Progenitor cell of endocrine pancreas (in vitro differentiated cells): ENCODE data around the gene STX1B. TPM values are rescaled to one million over a fixed set of nuclear protein-coding genes. Genes with fewer than 3 reads are reported as not detected.

Source experiments
- DNase-seq: peaks from one replicate; pipeline ENCODE4 v3.0.0; 2021; ENCODE audit warnings: low spot score; ENCODE audit not compliant: unreplicated experiment
- H3K27ac Mint-ChIP-seq: 2 replicates; pipeline ENCODE4 v1.8.0; 2021; ENCODE audit warnings: mild to moderate bottlenecking, moderate library complexity, mixed read lengths
- H3K27me3 Mint-ChIP-seq: 2 replicates; pipeline ENCODE4 v1.8.0; 2021; ENCODE audit warnings: mixed read lengths
- H3K36me3 Mint-ChIP-seq: 2 replicates; pipeline ENCODE4 v1.8.0; 2022; ENCODE audit warnings: mixed read lengths; ENCODE audit not compliant: insufficient read depth
- H3K4me1 Mint-ChIP-seq: 2 replicates; pipeline ENCODE4 v1.8.0; 2021; ENCODE audit warnings: low read depth, mixed read lengths
- H3K4me3 Mint-ChIP-seq: 2 replicates; pipeline ENCODE4 v1.8.0; 2021; ENCODE audit warnings: low read depth, mild to moderate bottlenecking, moderate library complexity, mixed read lengths
- H3K9me3 Mint-ChIP-seq: 2 replicates; pipeline ENCODE4 v1.8.0; 2021; ENCODE audit warnings: low read depth, mixed read lengths
- CTCF ChIP-seq: fragments of 200-600 bp; sonication (generic); IDR thresholded peaks from one replicate; pipeline ENCODE4 v1.5.0; 2021; ENCODE audit warnings: antibody characterized with exemption, mild to moderate bottlenecking; ENCODE audit not compliant: unreplicated experiment
- total RNA-seq: library from RNA; stranded (reverse); gene quantifications from 2 replicates; pipeline ENCODE4 v1.2.1, GENCODE V29; 2021

Gene STX1B
- total RNA-seq, 1 donor from 2014 or later = 1.0 TPM

GRCh38 chr16:30965436-30965835 is 45.0 kb downstream of the STX1B start:
- Mint-ChIP-seq H3K4me1 (no peaks in the 10 kb centered on the region), H3K9me3 (no peaks in the 10 kb centered on the region), H3K27ac (no peak overlapping the region), H3K36me3 (peaks cover 33% of the 10 kb centered on the region), H3K27me3 (no peaks in the 10 kb centered on the region), H3K4me3 (no peak overlapping the region)
- no peak for DNase-seq
- no peak for TF ChIP-seq CTCF

- Mint-ChIP-seq H3K36me3 (peaks cover 38% of the 10 kb centered on the region), H3K27me3 (no peaks in the 10 kb centered on the region), H3K9me3 (no peaks in the 10 kb centered on the region), H3K4me1 (no peaks in the 10 kb centered on the region), H3K27ac (peak overlapping the region; percentile 68), H3K4me3 (no peak overlapping the region)
- no peak for DNase-seq
- TF ChIP-seq CTCF = no peak
Observed at GRCh38 chr16:30964574-30965226, 45.7 kb downstream of the STX1B start.

- TF ChIP-seq CTCF = no peak
- no peaks in the 10 kb centered on the region for H3K9me3 Mint-ChIP-seq
- H3K4me1 Mint-ChIP-seq = peaks cover 1% of the 10 kb centered on the region
- H3K4me3 Mint-ChIP-seq = no peak overlapping the region
- H3K27me3 Mint-ChIP-seq = no peaks in the 10 kb centered on the region
- no peak overlapping the region for H3K27ac Mint-ChIP-seq
- peaks cover 37% of the 10 kb centered on the region for H3K36me3 Mint-ChIP-seq
- no peak for DNase-seq
Observed at GRCh38 chr16:30963925-30964511, 46.4 kb downstream of the STX1B start.

- DNase-seq = no peak
- Mint-ChIP-seq H3K9me3 (no peaks in the 10 kb centered on the region), H3K27ac (no peak overlapping the region), H3K4me1 (peaks cover 7% of the 10 kb centered on the region), H3K36me3 (peaks cover 26% of the 10 kb centered on the region), H3K27me3 (no peaks in the 10 kb centered on the region), H3K4me3 (no peak overlapping the region)
- no peak for TF ChIP-seq CTCF
Observed at GRCh38 chr16:30961384-30961783, 49.1 kb downstream of the STX1B start.

- DNase-seq = peak; percentile 63
- H3K4me3 Mint-ChIP-seq = peak overlapping the region; percentile 89
- no peaks in the 10 kb centered on the region for H3K9me3 Mint-ChIP-seq
- peak overlapping the region; percentile 96 for H3K27ac Mint-ChIP-seq
- no peaks in the 10 kb centered on the region for H3K27me3 Mint-ChIP-seq
- peaks cover 18% of the 10 kb centered on the region for H3K36me3 Mint-ChIP-seq
- TF ChIP-seq CTCF = no peak
- peaks cover 9% of the 10 kb centered on the region for H3K4me1 Mint-ChIP-seq
Observed at GRCh38 chr16:30958175-30959079, 52.0 kb downstream of the STX1B start.
